ENCODE measurements around the gene MAP1B. TPM values are rescaled to one million over a fixed set of nuclear protein-coding genes. Genes with fewer than 3 reads are reported as not detected.
A peak's percentile ranks its signal among the peaks of the same experiment; 100 is the strongest.

The MAP1B gene
- total RNA-seq, 1 donor from 2014 or later: 84.4 TPM

DNA sequence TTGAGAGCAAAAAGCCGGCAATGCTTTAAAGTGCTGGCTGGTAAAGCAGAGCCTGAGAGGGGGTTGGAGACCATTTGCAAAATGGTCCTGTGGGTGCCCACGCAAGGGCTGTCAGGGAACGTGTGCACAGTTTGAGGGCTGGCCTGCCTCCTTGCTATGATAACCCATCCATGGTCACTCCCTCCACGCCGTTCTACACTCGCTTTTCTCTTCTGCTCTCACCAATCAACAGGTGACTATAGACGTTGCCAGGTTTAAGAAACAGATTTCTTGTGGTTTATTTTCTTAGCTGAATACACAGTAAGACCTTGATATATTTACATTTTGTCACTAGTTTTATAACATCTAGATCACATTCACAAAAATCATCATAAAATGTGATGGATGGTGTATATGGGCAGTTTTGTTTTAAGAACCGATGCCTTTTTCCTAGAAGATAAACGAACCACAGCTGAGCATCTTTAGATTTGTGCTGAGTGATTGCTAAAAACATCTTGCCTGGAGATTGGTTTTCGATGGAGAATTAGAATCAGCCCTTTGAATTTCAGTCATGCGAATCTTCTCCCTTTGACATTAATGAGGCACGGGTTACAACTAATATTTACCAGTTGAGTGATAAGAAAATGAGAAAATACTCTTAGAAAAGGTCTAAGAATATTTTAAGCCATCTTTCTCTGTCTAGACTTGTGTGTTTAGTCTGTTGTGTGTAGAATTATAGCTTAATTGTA, 13.9 kb downstream of the MAP1B start:
- DNase-seq (ENCODE audit: low spot score): no peak
- Mint-ChIP-seq H3K27me3 (ENCODE audit: insufficient read depth, low read depth) (peaks cover 2% of the 10 kb centered on the region), H3K4me1 (peaks cover 71% of the 10 kb centered on the region), H3K4me3 (peak overlapping the region; percentile 79), H3K27ac (peak overlapping the region; percentile 97), H3K36me3 (peaks cover 45% of the 10 kb centered on the region), H3K9me3 (peaks cover 5% of the 10 kb centered on the region)
- no peak for TF ChIP-seq EZH2phosphoT487 (IDR thresholded peaks at IDR 0.05)
- TF ChIP-seq EZH2 (IDR thresholded peaks at IDR 0.05): no peak
- TF ChIP-seq CTCF (IDR thresholded peaks at IDR 0.05): no peak
- Histone ChIP-seq H2AFZ (replicated peaks) (no peak overlapping the region), H3K4me3 (no peak overlapping the region), H3F3A (ENCODE audit: low read depth) (peaks cover 15% of the 10 kb centered on the region), H3K4me1 (peaks cover 49% of the 10 kb centered on the region), H3K9me3 (ENCODE audit: low read depth) (no peaks in the 10 kb centered on the region), H3K4me2 (peak overlapping the region; percentile 39), H3K9ac (no peak overlapping the region), H4K20me1 (ENCODE audit: low read depth) (peaks cover 49% of the 10 kb centered on the region), H3K79me2 (ENCODE audit: low read depth) (peaks cover 97% of the 10 kb centered on the region), H3K27ac (peak overlapping the region; percentile 64), H3K36me3 (peaks cover 30% of the 10 kb centered on the region), H3K27me3 (no peaks in the 10 kb centered on the region)

DNA sequence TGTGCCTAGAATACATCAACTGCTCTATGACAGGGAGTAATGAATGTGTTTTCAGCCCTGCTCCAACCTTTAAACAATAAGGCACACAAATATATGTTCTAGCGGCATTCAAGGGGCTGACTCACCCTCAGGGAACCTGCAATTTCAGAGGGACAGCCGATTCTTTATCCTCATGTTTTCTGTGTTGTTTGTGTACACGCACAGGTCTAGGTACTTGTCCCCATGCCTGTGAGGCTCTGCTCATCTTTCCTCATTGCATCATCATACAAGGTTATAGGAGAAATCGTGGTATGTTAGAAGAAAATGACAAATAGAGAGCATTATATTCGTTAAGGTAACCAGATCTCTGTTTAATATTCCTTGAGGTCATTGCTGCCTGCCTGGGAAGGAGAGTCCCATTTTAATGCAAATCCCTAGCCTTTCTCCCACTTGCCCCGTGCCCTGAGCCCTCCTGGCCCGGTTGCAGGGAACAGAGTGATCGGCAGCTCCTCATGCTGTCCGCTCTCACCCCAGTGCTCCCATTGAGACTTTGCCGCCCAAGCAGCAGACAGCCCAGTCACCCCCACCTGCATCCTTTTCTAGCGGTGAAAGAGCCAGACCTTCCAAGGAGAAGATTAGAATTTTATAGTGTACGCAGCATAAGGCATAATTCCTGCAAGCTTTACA, 14.6 kb downstream of the MAP1B start:
- Histone ChIP-seq H3K27me3 (no peaks in the 10 kb centered on the region), H3K4me2 (peak overlapping the region; percentile 39)
- H3K4me1 Mint-ChIP-seq: peaks cover 78% of the 10 kb centered on the region

DNA sequence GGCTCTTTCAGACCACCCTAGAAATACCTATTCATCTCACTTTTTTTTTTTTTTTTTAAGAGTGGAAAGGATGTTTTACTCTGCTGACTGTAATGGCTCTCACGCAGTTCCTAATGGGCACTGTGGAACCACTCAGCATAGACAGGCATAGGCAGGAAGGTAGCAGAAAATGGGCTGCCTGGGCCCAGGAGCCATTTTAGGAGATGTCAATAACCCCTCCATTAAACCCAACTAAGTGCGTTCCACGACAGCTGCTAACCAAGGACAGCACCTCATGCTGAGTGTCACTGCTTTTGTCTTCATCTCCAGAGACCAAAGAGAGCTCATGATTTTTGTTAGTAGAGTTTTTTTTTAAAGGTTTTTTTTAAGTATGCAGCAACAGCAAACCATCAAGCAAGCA, 15.3 kb downstream of the MAP1B start:
- Histone ChIP-seq H4K20me1 (ENCODE audit: low read depth) (peaks cover 58% of the 10 kb centered on the region), H3K4me1 (peaks cover 49% of the 10 kb centered on the region), H3K4me3 (no peak overlapping the region), H3K4me2 (no peak overlapping the region), H3K27me3 (no peaks in the 10 kb centered on the region), H3K79me2 (ENCODE audit: low read depth) (peaks cover 97% of the 10 kb centered on the region), H3K9me3 (ENCODE audit: low read depth) (no peaks in the 10 kb centered on the region), H2AFZ (replicated peaks) (no peak overlapping the region), H3F3A (ENCODE audit: low read depth) (peaks cover 15% of the 10 kb centered on the region), H3K9ac (no peak overlapping the region), H3K36me3 (peaks cover 16% of the 10 kb centered on the region), H3K27ac (no peak overlapping the region)
- H3K36me3 Mint-ChIP-seq: peaks cover 32% of the 10 kb centered on the region
- DNase-seq (ENCODE audit: low spot score): no peak
- peak overlapping the region; percentile 79 for H3K4me3 Mint-ChIP-seq
- no peak for TF ChIP-seq CTCF (IDR thresholded peaks at IDR 0.05)
- TF ChIP-seq EZH2 (IDR thresholded peaks at IDR 0.05): no peak
- no peak for TF ChIP-seq EZH2phosphoT487 (IDR thresholded peaks at IDR 0.05)
- H3K27me3 Mint-ChIP-seq (ENCODE audit: insufficient read depth, low read depth): peaks cover 2% of the 10 kb centered on the region
- H3K9me3 Mint-ChIP-seq: peaks cover 5% of the 10 kb centered on the region
- peak overlapping the region; percentile 97 for H3K27ac Mint-ChIP-seq
- H3K4me1 Mint-ChIP-seq: peaks cover 79% of the 10 kb centered on the region

More for the DNA sequence above, 14.6 kb downstream of the MAP1B start:
- peaks cover 39% of the 10 kb centered on the region for H3K36me3 Mint-ChIP-seq
- peak overlapping the region; percentile 97 for H3K27ac Mint-ChIP-seq
- peaks cover 97% of the 10 kb centered on the region for H3K79me2 ChIP-seq (ENCODE audit: low read depth)
- no peak overlapping the region for H2AFZ ChIP-seq (replicated peaks)
- H4K20me1 ChIP-seq (ENCODE audit: low read depth): peaks cover 56% of the 10 kb centered on the region
- no peak for DNase-seq (ENCODE audit: low spot score)
- peaks cover 15% of the 10 kb centered on the region for H3F3A ChIP-seq (ENCODE audit: low read depth)
- peaks cover 23% of the 10 kb centered on the region for H3K36me3 ChIP-seq
- H3K27ac ChIP-seq: peak overlapping the region; percentile 64
- H3K9ac ChIP-seq: no peak overlapping the region
- no peaks in the 10 kb centered on the region for H3K9me3 ChIP-seq (ENCODE audit: low read depth)
- H3K9me3 Mint-ChIP-seq: peaks cover 5% of the 10 kb centered on the region
- H3K4me3 ChIP-seq: no peak overlapping the region
- peaks cover 2% of the 10 kb centered on the region for H3K27me3 Mint-ChIP-seq (ENCODE audit: insufficient read depth, low read depth)
- no peak for TF ChIP-seq CTCF (IDR thresholded peaks at IDR 0.05)
- no peak for TF ChIP-seq EZH2phosphoT487 (IDR thresholded peaks at IDR 0.05)
- H3K4me1 ChIP-seq: peaks cover 49% of the 10 kb centered on the region
- H3K4me3 Mint-ChIP-seq: peak overlapping the region; percentile 79
